HEK293T (cell line): ENCODE results near the gene CCDC70.

ENCODE experiments used
- CTCF ChIA-PET: fragments of 350-600 bp; formaldehyde crosslinking; extraction: SDS; loops from one replicate; lab custom pipeline; 2021; ENCODE audit warnings: antibody characterized with exemption, inconsistent platforms; lab: Yijun Ruan, JAX
- POLR2A ChIA-PET: fragments of 350-600 bp; formaldehyde crosslinking; extraction: SDS; loops from one replicate; lab custom pipeline; 2020; ENCODE audit warnings: antibody characterized with exemption, inconsistent platforms; lab: Yijun Ruan, JAX
- DNase-seq: peaks from one replicate; pipeline ENCODE4 v3.0.0; 2012; ENCODE audit warnings: mixed read lengths; ENCODE audit errors: extremely low spot score
- ARNT ChIP-seq: fragments of 450-650 bp; IDR thresholded peaks from 2 replicates; pipeline ENCODE4 v1.6.1; 2017; ENCODE audit warnings: mild to moderate bottlenecking
- BHLHE40 ChIP-seq: fragments of 450-650 bp; IDR thresholded peaks from 2 replicates; pipeline ENCODE4 v1.6.1; 2016; ENCODE audit warnings: mild to moderate bottlenecking, moderate library complexity, borderline replicate concordance
- CTBP1 ChIP-seq: fragments of 450-650 bp; IDR thresholded peaks from 2 replicates; pipeline ENCODE4 v1.6.1; 2016; ENCODE audit warnings: borderline replicate concordance
- ELF4 ChIP-seq: fragments of 450-650 bp; IDR thresholded peaks from 2 replicates; pipeline ENCODE4 v1.6.1; 2017; ENCODE audit warnings: antibody characterized with exemption
- FOXA1 ChIP-seq: fragments of 450-650 bp; IDR thresholded peaks from 2 replicates; pipeline ENCODE4 v1.6.1; 2016; ENCODE audit warnings: mild to moderate bottlenecking
- FOXK2 ChIP-seq: fragments of 450-650 bp; IDR thresholded peaks from 2 replicates; pipeline ENCODE4 v1.6.1; 2016; ENCODE audit warnings: mild to moderate bottlenecking
- FOXM1 ChIP-seq: fragments of 450-650 bp; IDR thresholded peaks from 2 replicates; pipeline ENCODE4 v1.6.1; 2017; ENCODE audit warnings: mild to moderate bottlenecking, borderline replicate concordance
- HDGF ChIP-seq: fragments of 450-650 bp; IDR thresholded peaks from 2 replicates; pipeline ENCODE4 v1.6.1; 2017; ENCODE audit warnings: antibody characterized with exemption, borderline replicate concordance
- L3MBTL2 ChIP-seq: fragments of 450-650 bp; conservative IDR thresholded peaks from 2 replicates; pipeline ENCODE4 v1.6.1; 2016; ENCODE audit warnings: mild to moderate bottlenecking
- LEF1 ChIP-seq: fragments of 450-650 bp; IDR thresholded peaks from 2 replicates; pipeline ENCODE4 v1.6.1; 2017; ENCODE audit warnings: mild to moderate bottlenecking, borderline replicate concordance
- NFRKB ChIP-seq: fragments of 450-650 bp; IDR thresholded peaks from 2 replicates; pipeline ENCODE4 v1.6.1; 2016; ENCODE audit warnings: mild to moderate bottlenecking, moderate library complexity
- PKNOX1 ChIP-seq: fragments of 450-650 bp; IDR thresholded peaks from 2 replicates; pipeline ENCODE4 v1.6.1; 2016
- SP1 ChIP-seq: fragments of 450-650 bp; IDR thresholded peaks from 2 replicates; pipeline ENCODE4 v1.6.1; 2017
- SUZ12 ChIP-seq: fragments of 450-650 bp; IDR thresholded peaks from 2 replicates; pipeline ENCODE4 v1.6.1; 2016; ENCODE audit warnings: mild to moderate bottlenecking
- ZNF384 ChIP-seq: fragments of 450-650 bp; IDR thresholded peaks from 2 replicates; pipeline ENCODE4 v1.6.1; 2016

CCDC70 gene

GRCh38 chr13:51913421-51914136, 51.8 kb downstream of the CCDC70 start:
- CTCF ChIA-PET = interaction anchor here (1.1 kb wide), 1 partner anchor 18 kb away, joined by 3 read pairs; no protein-coding TSS in a partner anchor
- TF ChIP-seq PKNOX1 (no peak), FOXK2 (no peak), ARNT (no peak), SUZ12 (no peak), ZNF384 (no peak), LEF1 (no peak), SP1 (no peak), HDGF (no peak), L3MBTL2 (no peak), FOXA1 (no peak), NFRKB (no peak), BHLHE40 (no peak), ELF4 (no peak), FOXM1 (no peak), CTBP1 (no peak)
- no peak for DNase-seq
- POLR2A ChIA-PET = no interaction called here

- ChIA-PET POLR2A (no interaction called here), CTCF (no interaction called here)
- TF ChIP-seq SP1 = no peak
- no peak for DNase-seq
These were observed 52.3 kb downstream of the CCDC70 start for GRCh38 chr13:51914137-51914493.
